Measurements from ENCODE around the gene VPS41. TPM values are rescaled to one million over a fixed set of nuclear protein-coding genes. Genes with fewer than 3 reads are reported as not detected.

VPS41 gene
- total and polyA plus RNA-seq, 11 donors: 6.0 to 55.8 (median 42.8) TPM

DNA sequence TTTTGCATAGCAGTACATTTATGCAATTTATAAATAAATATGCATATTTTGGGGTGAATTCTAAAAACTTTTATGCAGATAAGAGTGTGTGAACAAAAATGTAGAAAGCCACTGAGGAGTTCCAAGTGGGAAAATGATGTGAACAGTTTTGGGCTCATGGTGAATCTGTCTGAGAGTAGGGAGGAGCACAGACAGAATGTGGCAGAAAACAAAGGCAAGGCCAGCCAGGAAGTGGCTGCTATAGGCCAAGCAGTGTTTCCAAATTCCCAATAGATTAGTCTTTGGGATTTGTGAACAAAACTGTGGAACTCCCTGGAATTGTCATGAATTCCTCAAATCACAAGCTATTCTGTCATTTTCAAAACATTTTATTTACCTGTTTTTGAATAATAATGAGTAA lies 204.2 kb downstream of the VPS41 start:
- no peak overlapping the region for H3K27ac ChIP-seq
- TF ChIP-seq POLR2A (IDR thresholded peaks at IDR 0.05): no peak
- TF ChIP-seq, protein P1, sequence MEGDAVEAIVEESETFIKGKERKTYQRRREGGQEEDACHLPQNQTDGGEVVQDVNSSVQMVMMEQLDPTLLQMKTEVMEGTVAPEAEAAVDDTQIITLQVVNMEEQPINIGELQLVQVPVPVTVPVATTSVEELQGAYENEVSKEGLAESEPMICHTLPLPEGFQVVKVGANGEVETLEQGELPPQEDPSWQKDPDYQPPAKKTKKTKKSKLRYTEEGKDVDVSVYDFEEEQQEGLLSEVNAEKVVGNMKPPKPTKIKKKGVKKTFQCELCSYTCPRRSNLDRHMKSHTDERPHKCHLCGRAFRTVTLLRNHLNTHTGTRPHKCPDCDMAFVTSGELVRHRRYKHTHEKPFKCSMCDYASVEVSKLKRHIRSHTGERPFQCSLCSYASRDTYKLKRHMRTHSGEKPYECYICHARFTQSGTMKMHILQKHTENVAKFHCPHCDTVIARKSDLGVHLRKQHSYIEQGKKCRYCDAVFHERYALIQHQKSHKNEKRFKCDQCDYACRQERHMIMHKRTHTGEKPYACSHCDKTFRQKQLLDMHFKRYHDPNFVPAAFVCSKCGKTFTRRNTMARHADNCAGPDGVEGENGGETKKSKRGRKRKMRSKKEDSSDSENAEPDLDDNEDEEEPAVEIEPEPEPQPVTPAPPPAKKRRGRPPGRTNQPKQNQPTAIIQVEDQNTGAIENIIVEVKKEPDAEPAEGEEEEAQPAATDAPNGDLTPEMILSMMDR (IDR thresholded peaks at IDR 0.05): no peak
- ATAC-seq (no peak), DNase-seq (no peak)
- H3K27me3 ChIP-seq: no peaks in the 10 kb centered on the region
- H3K36me3 ChIP-seq: no peaks in the 10 kb centered on the region
- H3K4me3 ChIP-seq: no peak overlapping the region
- peaks cover 0 to 4% (median 0%) of the 10 kb centered on the region in 12 donors for H3K9me3 ChIP-seq
- intact Hi-C loops (cut with DNase I): no loop called here
- H3K4me1 ChIP-seq: no peaks in the 10 kb centered on the region

DNA sequence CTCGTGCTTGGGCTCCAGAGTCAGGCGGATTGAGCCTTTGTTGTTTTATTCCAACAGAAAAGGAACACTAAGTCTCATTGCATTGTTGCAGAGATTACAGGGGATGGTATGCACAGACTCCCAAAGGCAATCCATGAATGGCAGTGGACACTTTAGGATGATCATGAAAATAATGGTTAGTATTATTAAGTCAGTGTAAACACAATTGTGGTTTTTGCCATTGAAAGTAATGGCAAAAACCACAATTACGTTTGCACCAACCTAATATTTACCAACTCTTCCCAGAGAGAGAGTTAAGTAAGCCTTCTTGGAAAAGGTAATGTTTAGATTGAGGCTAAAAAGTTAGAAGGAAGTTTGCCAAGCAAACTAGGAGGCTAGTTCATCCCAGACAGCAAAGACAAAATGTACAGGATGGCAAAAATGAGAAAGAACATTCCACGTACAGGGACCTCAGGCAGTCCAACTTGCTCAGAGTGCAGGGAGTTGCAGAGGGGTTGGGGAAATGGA lies 204.9 kb downstream of the VPS41 start:
- DNase-seq: no peak
- Histone ChIP-seq H3K9me3 (peaks cover 0 to 4% (median 0%) of the 10 kb centered on the region in 12 donors), H3K4me3 (no peak overlapping the region), H3K27me3 (no peaks in the 10 kb centered on the region), H3K36me3 (no peaks in the 10 kb centered on the region), H3K4me1 (no peaks in the 10 kb centered on the region), H3K27ac (no peak overlapping the region)
- no peak for ATAC-seq
- WGBS, 4 donors: 69 to 77% (median 74%) methylated on average over 4 of the region's 4 CpGs
- intact Hi-C loops (cut with DNase I): no loop called here
- TF ChIP-seq POLR2A (IDR thresholded peaks at IDR 0.05): no peak
- TF ChIP-seq, protein P1 (IDR thresholded peaks at IDR 0.05): no peak

DNA sequence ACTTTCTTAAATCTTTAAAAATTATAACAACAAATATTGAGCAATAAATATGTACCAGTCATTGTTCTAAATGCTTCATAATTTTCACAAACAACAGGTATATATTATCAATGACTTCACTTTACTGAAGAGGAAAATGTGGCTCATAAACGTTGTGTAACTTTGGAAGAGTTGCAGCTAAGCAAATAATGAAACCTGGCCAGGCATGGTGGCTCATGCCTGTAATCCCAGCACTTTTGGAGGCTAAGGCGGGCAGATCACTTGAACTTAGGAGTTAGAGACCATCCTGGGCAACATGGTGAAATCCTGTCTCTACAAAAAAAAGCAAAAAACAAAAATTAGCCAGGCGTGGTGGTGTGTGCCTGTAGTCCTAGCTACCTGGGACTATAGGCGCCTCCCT lies 205.9 kb downstream of the VPS41 start:
- TF ChIP-seq POLR2A (IDR thresholded peaks at IDR 0.05): no peak
- TF ChIP-seq, protein P1 (IDR thresholded peaks at IDR 0.05): no peak
- no peak overlapping the region for H3K27ac ChIP-seq
- DNase-seq: no peak
- peaks cover 0 to 4% (median 0%) of the 10 kb centered on the region in 12 donors for H3K9me3 ChIP-seq
- H3K36me3 ChIP-seq: no peaks in the 10 kb centered on the region
- ATAC-seq: no peak
- H3K4me1 ChIP-seq: no peaks in the 10 kb centered on the region
- no peaks in the 10 kb centered on the region for H3K27me3 ChIP-seq
- no peak overlapping the region for H3K4me3 ChIP-seq
- intact Hi-C loops (cut with DNase I): no loop called here
- 77 to 90% (median 86%) methylated on average over 4 of the region's 4 CpGs for WGBS, 4 donors

DNA sequence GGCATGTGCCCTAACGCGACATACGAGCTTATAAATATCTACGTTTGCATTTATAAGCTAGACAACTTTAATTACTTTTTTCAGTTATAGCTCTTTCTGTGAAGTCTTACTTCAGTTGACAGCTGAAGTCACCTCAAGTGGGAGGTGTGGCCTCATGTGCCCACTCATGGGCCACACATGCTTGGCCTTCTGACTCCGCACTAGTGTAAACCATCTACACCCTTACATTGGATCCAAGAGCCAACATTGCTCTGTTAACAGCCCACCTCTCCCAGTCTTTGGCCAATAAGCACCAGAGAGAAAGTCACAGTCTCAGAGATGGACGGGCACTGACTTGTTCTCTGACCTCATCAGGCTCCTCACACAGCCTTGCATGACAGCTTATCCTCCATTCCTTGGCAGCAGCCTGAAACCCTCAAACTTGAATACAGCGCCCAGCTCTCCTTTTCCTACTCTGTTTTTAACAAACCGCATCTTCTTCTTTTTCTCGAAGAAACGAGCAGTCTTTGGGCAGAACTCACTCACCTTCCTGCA lies 206.9 kb downstream of the VPS41 start:
- Histone ChIP-seq H3K27ac (no peak overlapping the region), H3K4me1 (no peaks in the 10 kb centered on the region), H3K9me3 (peaks cover 0 to 2% (median 0%) of the 10 kb centered on the region in 12 donors), H3K36me3 (no peaks in the 10 kb centered on the region), H3K27me3 (no peaks in the 10 kb centered on the region), H3K4me3 (no peak overlapping the region)
- intact Hi-C loops (cut with DNase I): no loop called here
- 85 to 93% (median 88%) methylated on average over 10 of the region's 10 CpGs for WGBS, 4 donors
- TF ChIP-seq, protein P1 (IDR thresholded peaks at IDR 0.05): no peak
- TF ChIP-seq POLR2A (IDR thresholded peaks at IDR 0.05): no peak
- no peak for ATAC-seq
- DNase-seq: no peak
